ENCODE data around the gene FBXW7.

FBXW7 gene

DNA sequence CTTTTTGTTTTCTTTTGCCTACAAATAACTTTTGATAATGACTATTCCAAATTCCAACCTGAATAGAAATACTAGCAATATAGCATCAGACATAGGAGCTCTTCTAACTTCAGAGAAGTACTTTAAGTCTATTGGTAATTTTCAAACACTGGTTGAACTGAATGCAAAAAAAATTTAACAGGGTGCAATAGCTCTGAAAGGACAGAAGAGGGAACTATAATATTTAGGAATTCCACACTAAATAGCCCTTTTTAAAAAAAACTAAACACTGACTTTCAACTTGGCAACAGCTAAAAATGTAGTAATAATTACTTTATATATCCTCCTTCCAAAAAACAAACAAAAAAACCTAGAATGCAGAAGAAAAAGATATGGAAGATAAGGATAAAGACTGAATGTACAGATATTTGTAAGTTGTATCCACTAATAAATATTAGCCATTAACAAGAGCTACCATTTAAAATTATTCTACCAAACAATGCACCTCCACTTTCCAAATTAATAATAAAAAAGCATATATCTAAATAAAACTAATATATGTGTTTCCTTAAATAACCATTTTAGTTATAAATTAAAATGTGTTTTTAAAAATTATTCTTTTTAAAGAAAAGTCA is 81.4 kb downstream of the FBXW7 start:
- H3K4me2 ChIP-seq, result no peak overlapping the region
- peaks cover 39% of the 10 kb centered on the region for H3K4me1 ChIP-seq
- no peak overlapping the region for H3K9ac ChIP-seq
- no peaks in the 10 kb centered on the region for H3K27me3 ChIP-seq
- H3K9me3 ChIP-seq, result no peaks in the 10 kb centered on the region
- no peak overlapping the region for H3K4me3 ChIP-seq
- H3K36me3 ChIP-seq, result no peaks in the 10 kb centered on the region
- no peak for TF ChIP-seq Cebpa-rat (IDR thresholded peaks at IDR 0.05)
- no peak overlapping the region for H3K27ac ChIP-seq
- peaks cover 49% of the 10 kb centered on the region for H4K20me1 ChIP-seq

DNA sequence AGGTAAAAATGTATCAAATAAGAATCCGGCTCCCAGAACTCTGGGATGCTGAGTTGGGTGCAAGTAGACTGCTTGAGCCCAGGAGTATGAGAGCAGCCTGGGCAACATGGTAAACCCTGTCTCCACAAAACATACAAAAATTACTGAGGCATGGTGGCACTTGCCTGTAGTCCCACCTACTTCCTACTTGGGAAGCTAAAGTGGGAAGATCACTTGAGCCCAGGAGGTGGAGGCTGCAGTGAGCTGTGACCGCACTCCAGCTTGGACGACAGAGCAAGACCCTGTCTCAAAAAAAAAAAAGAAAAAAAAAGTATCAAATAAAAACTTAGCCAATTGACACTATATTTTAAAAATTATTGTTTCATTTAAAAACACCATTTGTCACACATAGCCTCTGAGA is 84.4 kb downstream of the FBXW7 start:
- H3K9me3 ChIP-seq, result no peaks in the 10 kb centered on the region
- no peak for TF ChIP-seq Cebpa-rat (IDR thresholded peaks at IDR 0.05)
- H3K9ac ChIP-seq, result no peak overlapping the region
- H3K4me1 ChIP-seq, result peaks cover 27% of the 10 kb centered on the region
- H3K27me3 ChIP-seq, result no peaks in the 10 kb centered on the region
- no peak overlapping the region for H3K4me3 ChIP-seq
- no peak overlapping the region for H3K27ac ChIP-seq
- H3K4me2 ChIP-seq, result peak overlapping the region; percentile 72
- H3K36me3 ChIP-seq, result no peaks in the 10 kb centered on the region
- peaks cover 52% of the 10 kb centered on the region for H4K20me1 ChIP-seq

DNA sequence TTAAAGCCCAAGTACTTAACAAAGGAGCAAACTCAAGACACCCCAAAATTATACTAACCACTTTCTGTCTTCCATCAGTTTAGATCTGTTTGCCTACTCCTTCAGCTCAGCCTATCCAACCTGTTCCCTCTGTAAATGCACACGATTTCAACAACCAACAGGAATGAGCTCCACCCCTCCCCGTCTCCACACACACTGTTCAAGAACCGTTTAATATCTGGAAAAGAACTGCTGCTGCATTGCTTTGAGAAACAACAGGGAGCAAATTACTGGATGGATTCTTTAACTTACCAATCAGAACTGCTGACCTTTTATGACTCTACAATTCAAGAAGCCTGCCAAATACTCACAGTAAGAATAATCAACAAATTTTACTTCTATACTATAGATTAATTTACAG is 87.0 kb downstream of the FBXW7 start:
- no peaks in the 10 kb centered on the region for H3K27me3 ChIP-seq
- H3K9me3 ChIP-seq, result peaks cover 11% of the 10 kb centered on the region; the same call in 1 of the 2 replicates
- H3K27ac ChIP-seq, result no peak overlapping the region
- H3K4me3 ChIP-seq, result no peak overlapping the region
- H4K20me1 ChIP-seq, result peaks cover 30% of the 10 kb centered on the region
- no peak overlapping the region for H3K4me2 ChIP-seq
- TF ChIP-seq Cebpa-rat (IDR thresholded peaks at IDR 0.05), result no peak
- H3K4me1 ChIP-seq, result peaks cover 27% of the 10 kb centered on the region
- H3K36me3 ChIP-seq, result 0 out of 2 replicates have a peak, but pooled peaks cover 4% of the 10 kb centered on the region
- H3K9ac ChIP-seq, result no peak overlapping the region

DNA sequence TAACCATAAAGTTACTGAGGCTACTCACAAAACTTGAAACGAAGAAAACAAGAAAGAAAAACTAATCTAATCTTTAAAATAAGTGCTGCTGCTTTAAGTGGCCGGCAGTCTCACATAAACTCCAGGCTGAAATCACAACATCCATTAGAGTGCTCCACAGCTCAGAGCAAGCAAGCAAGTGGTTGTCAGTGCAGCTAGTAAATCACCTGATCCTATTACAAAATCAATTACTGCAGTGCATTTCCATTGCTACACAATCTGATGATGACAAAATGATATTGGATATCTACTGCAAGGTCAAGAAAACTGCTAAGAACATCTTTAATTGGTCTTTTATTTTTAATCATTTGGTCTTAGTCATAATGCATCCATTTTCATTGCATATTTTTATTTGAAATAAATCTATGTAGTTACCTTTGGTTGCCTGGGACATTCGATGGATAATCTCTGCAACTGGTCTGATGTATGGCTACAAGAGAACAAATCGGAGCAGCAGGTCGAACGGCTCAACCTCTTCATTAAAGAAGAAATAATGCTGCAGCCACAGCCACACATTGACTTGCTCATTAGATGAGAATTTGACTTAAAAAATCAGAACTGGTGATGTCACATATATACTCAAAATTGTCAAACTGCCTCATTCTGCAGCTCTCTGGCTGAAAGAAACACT is 87.7 kb downstream of the FBXW7 start:
- H3K4me1 ChIP-seq, result peaks cover 25% of the 10 kb centered on the region
- TF ChIP-seq Cebpa-rat (IDR thresholded peaks at IDR 0.05), result no peak
- no peaks in the 10 kb centered on the region for H3K27me3 ChIP-seq
- no peak overlapping the region for H3K4me3 ChIP-seq
- peaks cover 11% of the 10 kb centered on the region; the same call in 1 of the 2 replicates for H3K9me3 ChIP-seq
- H3K4me2 ChIP-seq, result no peak overlapping the region
- H3K27ac ChIP-seq, result no peak overlapping the region
- peaks cover 24% of the 10 kb centered on the region for H4K20me1 ChIP-seq
- no peak overlapping the region for H3K9ac ChIP-seq
- 0 out of 2 replicates have a peak, but pooled peaks cover 4% of the 10 kb centered on the region for H3K36me3 ChIP-seq

- no peak overlapping the region for H3K9ac ChIP-seq
- no peaks in the 10 kb centered on the region for H3K4me1 ChIP-seq
- no peak overlapping the region for H3K27ac ChIP-seq
- H3K36me3 ChIP-seq, result 0 out of 2 replicates have a peak, but pooled peaks cover 10% of the 10 kb centered on the region
- H4K20me1 ChIP-seq, result peaks cover 6% of the 10 kb centered on the region; the same call in 1 of the 2 replicates
- H3K4me3 ChIP-seq, result no peak overlapping the region
- no peak overlapping the region for H3K4me2 ChIP-seq
- H3K27me3 ChIP-seq, result no peaks in the 10 kb centered on the region
- no peak for TF ChIP-seq Cebpa-rat (IDR thresholded peaks at IDR 0.05)
- peaks cover 19% of the 10 kb centered on the region for H3K9me3 ChIP-seq
These were observed 92.0 kb downstream of the FBXW7 start for GRCh38 chr4:152443859-152444258.

- Histone ChIP-seq H3K27ac (no peak overlapping the region), H3K4me2 (no peak overlapping the region), H3K27me3 (no peaks in the 10 kb centered on the region), H3K9me3 (peaks cover 40% of the 10 kb centered on the region), H3K36me3 (peaks cover 24% of the 10 kb centered on the region), H3K9ac (no peak overlapping the region), H3K4me1 (peaks cover 20% of the 10 kb centered on the region), H4K20me1 (no peaks in the 10 kb centered on the region; the same call in 1 of the 2 replicates), H3K4me3 (no peak overlapping the region)
- TF ChIP-seq Cebpa-rat (IDR thresholded peaks at IDR 0.05), result no peak
These were observed 98.3 kb downstream of the FBXW7 start for GRCh38 chr4:152437561-152437960.

DNA sequence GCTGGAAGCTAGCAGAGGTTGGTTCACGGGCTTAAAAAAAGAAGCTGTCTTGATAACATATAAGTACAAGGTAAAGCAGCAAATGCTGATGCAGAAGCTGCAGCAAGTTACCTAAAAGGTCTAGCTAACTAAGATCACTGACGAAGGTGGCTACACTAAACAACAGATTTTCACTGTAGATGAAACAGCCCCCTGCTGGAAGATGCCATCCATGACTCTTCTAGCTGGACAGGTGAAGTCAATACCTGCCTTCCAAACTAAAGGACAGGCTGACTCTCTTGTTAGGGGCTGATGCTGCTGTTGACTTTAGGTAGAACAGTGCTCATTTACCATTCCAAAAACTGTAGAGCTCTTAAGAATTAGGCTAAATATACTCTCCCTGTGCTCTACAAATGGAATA is 99.5 kb downstream of the FBXW7 start:
- H3K4me1 ChIP-seq, result peaks cover 20% of the 10 kb centered on the region
- H3K27me3 ChIP-seq, result no peaks in the 10 kb centered on the region
- no peak overlapping the region for H3K4me2 ChIP-seq
- no peak overlapping the region for H3K9ac ChIP-seq
- no peak overlapping the region for H3K27ac ChIP-seq
- H3K36me3 ChIP-seq, result peaks cover 24% of the 10 kb centered on the region
- peaks cover 40% of the 10 kb centered on the region for H3K9me3 ChIP-seq
- no peak for TF ChIP-seq Cebpa-rat (IDR thresholded peaks at IDR 0.05)
- H4K20me1 ChIP-seq, result no peaks in the 10 kb centered on the region; the same call in 1 of the 2 replicates
- no peak overlapping the region for H3K4me3 ChIP-seq

DNA sequence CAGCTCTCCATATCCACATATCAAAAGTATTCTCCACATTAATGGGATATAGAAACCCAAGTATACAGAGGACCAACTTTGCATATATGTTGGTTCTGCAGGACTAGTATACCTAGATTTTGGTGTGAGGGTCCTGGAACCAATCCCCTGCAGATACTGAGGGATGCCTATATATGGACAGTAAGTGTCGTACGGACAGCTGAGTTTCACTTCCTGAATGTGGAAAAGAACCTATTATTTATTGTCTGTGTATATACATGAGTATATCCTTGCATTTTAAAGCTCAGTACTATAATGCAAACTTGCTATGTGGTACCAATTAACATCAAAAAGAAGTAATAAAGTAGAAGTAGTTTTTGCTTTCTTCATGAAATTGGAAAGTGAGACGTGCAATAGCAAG is 101.9 kb downstream of the FBXW7 start:
- Histone ChIP-seq H3K9me3 (peaks cover 33% of the 10 kb centered on the region), H3K4me2 (0 out of 2 replicates have a peak overlapping the region, but pooled peaks have one; percentile 15), H4K20me1 (no peaks in the 10 kb centered on the region; the same call in 1 of the 2 replicates), H3K36me3 (peaks cover 24% of the 10 kb centered on the region), H3K4me3 (no peak overlapping the region), H3K27ac (no peak overlapping the region), H3K9ac (no peak overlapping the region), H3K27me3 (no peaks in the 10 kb centered on the region), H3K4me1 (peaks cover 20% of the 10 kb centered on the region)
- TF ChIP-seq Cebpa-rat (IDR thresholded peaks at IDR 0.05), result no peak

GRCh38 chr4:152431784-152432183 is 104.1 kb downstream of the FBXW7 start:
- Histone ChIP-seq H3K4me2 (no peak overlapping the region), H4K20me1 (no peaks in the 10 kb centered on the region; the same call in 1 of the 2 replicates), H3K4me3 (no peak overlapping the region), H3K27me3 (no peaks in the 10 kb centered on the region), H3K9me3 (peaks cover 11% of the 10 kb centered on the region), H3K4me1 (peaks cover 20% of the 10 kb centered on the region), H3K27ac (no peak overlapping the region), H3K36me3 (peaks cover 11% of the 10 kb centered on the region), H3K9ac (no peak overlapping the region)
- no peak for TF ChIP-seq Cebpa-rat (IDR thresholded peaks at IDR 0.05)

DNA sequence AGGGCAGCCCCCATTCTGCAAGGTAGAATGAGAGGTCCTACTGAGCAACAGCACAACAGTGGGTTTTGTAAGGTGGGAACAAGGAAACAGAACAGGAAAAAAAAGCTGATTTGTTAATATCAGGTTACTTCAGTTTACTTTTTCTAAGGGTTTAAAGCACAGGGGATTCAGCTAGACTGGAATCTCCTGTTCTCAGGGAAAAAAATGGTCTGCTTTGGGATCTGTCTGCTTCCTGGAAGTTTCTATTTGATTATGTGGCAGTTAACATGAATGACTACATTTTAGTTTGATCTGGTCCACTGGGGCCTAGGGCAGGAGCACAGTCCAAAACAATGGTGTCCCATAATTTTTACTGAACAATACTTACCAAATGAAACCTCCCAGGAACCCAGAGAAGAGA is 104.6 kb downstream of the FBXW7 start:
- peaks cover 20% of the 10 kb centered on the region for H3K4me1 ChIP-seq
- H3K27me3 ChIP-seq, result no peaks in the 10 kb centered on the region
- no peak overlapping the region for H3K4me3 ChIP-seq
- TF ChIP-seq Cebpa-rat (IDR thresholded peaks at IDR 0.05), result no peak
- H3K9me3 ChIP-seq, result peaks cover 6% of the 10 kb centered on the region
- peaks cover 13% of the 10 kb centered on the region for H3K36me3 ChIP-seq
- no peak overlapping the region for H3K27ac ChIP-seq
- no peak overlapping the region for H3K4me2 ChIP-seq
- H4K20me1 ChIP-seq, result no peaks in the 10 kb centered on the region; the same call in 1 of the 2 replicates
- no peak overlapping the region for H3K9ac ChIP-seq
